Prostate gland (tissue), 2 donors: ENCODE results near the gene SHISA2. TPM values are rescaled to one million over a fixed set of nuclear protein-coding genes. Genes with fewer than 3 reads are reported as not detected.
"Not testable (repeated sequence)": the region's sequence is repeated elsewhere in the genome, so short reads cannot be mapped to it uniquely, and the experiment has no call there.

Source experiments
- DNase-seq: peaks from one replicate; pipeline ENCODE4 v3.0.0-alpha.2; 2019; ENCODE audit warnings: low spot score
- H3K27ac ChIP-seq, 2 donors: fragments of 200-600 bp; sonication (generic); 2 replicates each; pipeline ENCODE4 v1.5.1; 2017 to 2019
- H3K27me3 ChIP-seq: fragments of 200-600 bp; sonication (generic); replicated peaks from 2 replicates; pipeline ENCODE4 v1.5.1; 2019; ENCODE audit not compliant: insufficient read depth
- H3K36me3 ChIP-seq, 2 donors: fragments of 200-600 bp; sonication (generic); 1 replicate in 1 of 2; 2 replicates in 1 of 2; pipeline versions ENCODE4 v1.5.1 to v1.8.1; 2017 to 2019
- H3K4me1 ChIP-seq: fragments of 200-600 bp; sonication (generic); replicated peaks from 2 replicates; pipeline ENCODE4 v1.5.1; 2019
- H3K4me3 ChIP-seq, 2 donors: fragments of 200-600 bp; sonication (generic); 2 replicates each; pipeline ENCODE4 v1.5.1; 2017 to 2019
- H3K9me3 ChIP-seq: fragments of 200-600 bp; sonication (generic); 2 replicates; pipeline ENCODE4 v1.5.1; 2017
- POLR2A ChIP-seq: fragments of 450-650 bp; IDR thresholded peaks from one replicate; pipeline ENCODE4 v1.6.1; 2016; ENCODE audit warnings: antibody characterized with exemption, mild to moderate bottlenecking
- POLR2AphosphoS5 ChIP-seq: sonication (generic); formaldehyde crosslinking; IDR thresholded peaks from one replicate; pipeline ENCODE4 v1.6.1; 2017; ENCODE audit warnings: antibody characterized with exemption
- WGBS: methylation state at CpG from one replicate; pipeline ENCODE4 v1.1.5; 2018; 5-methylcytosine and 5-hydroxymethylcytosine counted together
- intact Hi-C: fragments of 100-400 bp; cut with DNase I; formaldehyde crosslinking; loops from one replicate; pipeline ENCODE4 v1.14.2; 2022
- total RNA-seq, 2 donors: library from RNA; depleted of rRNA; stranded (reverse); fragments of >200 nt; gene quantifications; one replicate each; pipeline ENCODE4 v1.1.0, GENCODE V29; 2016
- TF ChIP-seq, protein P1 (sequence below), 4 experiments: fragments of 200-600 bp in 2 of 4; fragments of 450-650 bp in 2 of 4; sonication (generic) in 2 of 4; IDR thresholded peaks; 1 replicate in 3 of 4; 2 replicates in 1 of 4; pipeline ENCODE4 v1.5.1; 2016 to 2019; ENCODE audit warnings: antibody characterized with exemption in 4 of 4, mild to moderate bottlenecking in 2 of 4, moderate library complexity in 2 of 4

SHISA2 gene
- 10 to 100 TPM in 1 of 2 donors, 1 to 10 TPM in 1; 2.6 to 21.6 TPM for total RNA-seq

DNA sequence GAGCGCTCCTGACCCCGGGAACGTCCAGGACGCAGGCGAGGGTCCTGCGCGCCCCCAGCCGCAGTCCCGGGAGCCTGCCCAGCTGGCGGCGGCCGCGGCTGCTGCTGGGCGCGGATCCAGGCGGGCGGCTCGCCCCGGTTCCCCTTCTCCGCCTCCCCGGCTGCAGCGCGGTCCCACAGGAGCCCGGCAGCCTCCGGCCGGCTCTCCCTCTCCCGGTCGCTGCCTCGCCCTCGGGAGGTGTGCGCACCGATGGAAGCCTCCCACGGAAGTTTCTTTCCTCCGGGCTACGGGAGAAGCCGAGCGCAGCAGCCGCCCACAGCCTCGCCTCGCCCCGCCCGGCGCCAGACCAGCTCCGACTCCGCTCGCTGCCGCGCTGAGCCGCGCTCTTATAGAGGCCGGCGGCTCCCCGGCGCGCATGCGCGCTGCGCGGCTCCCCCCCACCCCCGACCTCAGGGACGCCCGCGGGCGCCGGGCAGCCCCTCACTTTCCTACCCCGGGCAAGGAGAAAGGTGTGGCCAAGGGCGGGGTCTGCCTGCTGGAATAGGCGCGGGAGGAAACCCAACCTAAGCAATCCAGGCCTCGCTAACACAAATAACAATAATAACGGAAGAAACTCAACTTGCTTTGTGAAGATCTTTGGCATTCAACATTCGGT lies at the start of gene SHISA2:
Gene SHISA2, minus strand, starts transcription at position 360 of the 655 bp plus-strand sequence. CDS start 1,041 bp downstream, outside the sequence.
- WGBS, result 3% methylated on average over 41 of the region's 72 CpGs
- H3K27ac ChIP-seq, result no peak within 1 kb of the TSS
- no peaks in the 10 kb centered on the region for H3K9me3 ChIP-seq
- peak; percentile 16 for DNase-seq
- H3K36me3 ChIP-seq, result no peaks in the 10 kb centered on the region
- intact Hi-C loops, result no loop called here
- peak within 1 kb of the TSS; percentile 25 to 36 for H3K4me3 ChIP-seq
- TF ChIP-seq, protein P1, sequence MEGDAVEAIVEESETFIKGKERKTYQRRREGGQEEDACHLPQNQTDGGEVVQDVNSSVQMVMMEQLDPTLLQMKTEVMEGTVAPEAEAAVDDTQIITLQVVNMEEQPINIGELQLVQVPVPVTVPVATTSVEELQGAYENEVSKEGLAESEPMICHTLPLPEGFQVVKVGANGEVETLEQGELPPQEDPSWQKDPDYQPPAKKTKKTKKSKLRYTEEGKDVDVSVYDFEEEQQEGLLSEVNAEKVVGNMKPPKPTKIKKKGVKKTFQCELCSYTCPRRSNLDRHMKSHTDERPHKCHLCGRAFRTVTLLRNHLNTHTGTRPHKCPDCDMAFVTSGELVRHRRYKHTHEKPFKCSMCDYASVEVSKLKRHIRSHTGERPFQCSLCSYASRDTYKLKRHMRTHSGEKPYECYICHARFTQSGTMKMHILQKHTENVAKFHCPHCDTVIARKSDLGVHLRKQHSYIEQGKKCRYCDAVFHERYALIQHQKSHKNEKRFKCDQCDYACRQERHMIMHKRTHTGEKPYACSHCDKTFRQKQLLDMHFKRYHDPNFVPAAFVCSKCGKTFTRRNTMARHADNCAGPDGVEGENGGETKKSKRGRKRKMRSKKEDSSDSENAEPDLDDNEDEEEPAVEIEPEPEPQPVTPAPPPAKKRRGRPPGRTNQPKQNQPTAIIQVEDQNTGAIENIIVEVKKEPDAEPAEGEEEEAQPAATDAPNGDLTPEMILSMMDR (IDR thresholded peaks at IDR 0.05), result no peak
- TF ChIP-seq POLR2A (peak; percentile 46), POLR2AphosphoS5 (peak; percentile 30)
- peaks cover 9% of the 10 kb centered on the region for H3K27me3 ChIP-seq
- H3K4me1 ChIP-seq, result no peaks in the 10 kb centered on the region

DNA sequence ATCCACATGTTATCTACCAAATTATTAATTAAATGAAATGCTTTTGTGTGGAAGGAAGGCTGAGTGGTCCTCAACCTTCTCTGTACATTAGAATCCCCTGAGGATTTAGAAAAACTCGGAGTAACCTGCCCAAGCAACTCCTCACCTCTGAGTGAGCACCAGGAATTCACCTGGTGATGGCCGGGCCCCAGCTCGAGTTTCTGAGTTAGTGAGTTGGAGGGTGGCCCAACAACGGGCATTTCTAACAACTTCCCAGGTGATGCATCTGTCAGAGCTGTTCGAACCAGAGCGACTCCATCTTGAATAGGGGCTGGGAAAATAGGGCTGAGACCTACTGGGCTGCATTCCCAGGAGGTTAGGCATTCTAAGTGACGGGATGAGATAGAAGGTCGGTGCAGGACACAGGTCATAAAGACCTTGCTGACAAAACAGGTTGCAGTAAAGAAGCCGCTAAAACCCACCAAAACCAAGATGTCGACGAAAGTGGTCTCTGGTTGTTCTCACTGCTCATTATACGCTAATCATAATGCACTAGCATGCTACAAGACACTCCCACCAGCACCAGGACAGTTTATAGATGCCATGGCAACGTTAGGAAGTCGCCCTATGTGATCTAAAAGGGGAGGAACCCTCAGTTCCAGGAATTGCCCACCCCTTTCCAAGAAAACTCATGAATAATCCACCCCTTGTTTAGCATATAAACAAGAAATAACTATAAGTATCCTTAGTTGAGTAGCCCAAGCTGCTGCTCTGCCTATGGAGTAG lies 44.2 kb upstream of the SHISA2 start:
- Histone ChIP-seq H3K27ac (no peak overlapping the region), H3K4me3 (no peak overlapping the region), H3K27me3 (no peaks in the 10 kb centered on the region), H3K36me3 (no peaks in the 10 kb centered on the region), H3K9me3 (no peaks in the 10 kb centered on the region), H3K4me1 (no peaks in the 10 kb centered on the region)
- no peak for DNase-seq
- TF ChIP-seq POLR2AphosphoS5 (no peak), POLR2A (no peak)
- TF ChIP-seq, protein P1 (IDR thresholded peaks at IDR 0.05), result no peak
- WGBS, result 76% methylated on average over 14 of the region's 14 CpGs
- intact Hi-C loops, result no loop called here

DNA sequence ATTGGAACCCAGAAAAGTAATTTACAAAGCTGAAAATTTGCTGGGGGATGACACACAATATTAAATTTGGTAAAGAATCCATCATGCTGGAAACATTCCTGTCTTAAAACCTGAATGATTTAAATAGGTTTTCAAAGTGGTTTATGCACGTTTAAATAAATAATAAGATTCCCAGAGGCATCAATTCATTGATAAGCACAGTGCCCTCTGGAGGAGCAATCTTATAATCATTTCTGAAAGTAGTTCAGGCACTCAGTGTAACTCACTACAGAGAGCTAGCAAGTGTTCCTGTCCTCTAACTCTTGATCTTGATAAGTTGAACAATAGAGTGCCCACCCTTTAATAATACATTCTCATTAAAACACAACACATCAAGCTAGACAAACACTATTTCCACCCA lies 43.5 kb upstream of the SHISA2 start:
- WGBS, result 27% methylated on average over 1 of the region's 1 CpG

DNA sequence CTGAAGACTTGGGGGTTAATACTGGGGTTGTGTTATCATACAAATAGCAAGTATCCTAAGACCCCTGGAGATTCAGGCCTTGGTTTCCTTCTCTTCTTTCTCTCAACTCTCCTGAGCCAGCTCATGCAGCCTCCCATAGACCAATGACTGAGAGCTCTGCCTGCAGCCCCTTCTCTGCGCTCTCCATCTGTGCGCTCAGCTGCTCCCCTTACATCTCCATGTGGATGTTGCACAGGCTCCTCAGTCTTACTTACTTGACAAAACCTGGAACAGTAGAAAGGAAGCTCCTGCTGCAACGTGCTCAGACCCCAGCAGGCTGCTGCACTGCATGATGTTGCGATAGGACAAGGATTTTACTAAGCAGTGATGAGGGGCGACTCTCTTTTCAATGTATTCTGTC lies 25.0 kb upstream of the SHISA2 start:
- intact Hi-C loops, result loop anchor here (10.0 kb wide), 1 partner anchor 1072 kb away; no protein-coding TSS in a partner anchor
- H3K9me3 ChIP-seq, H3K27me3 ChIP-seq, DNase-seq, H3K27ac ChIP-seq, H3K4me1 ChIP-seq, H3K36me3 ChIP-seq, H3K4me3 ChIP-seq: not testable (repeated sequence)
- 83% methylated on average over 5 of the region's 5 CpGs for WGBS

More for the DNA sequence above, 43.5 kb upstream of the SHISA2 start:
- Histone ChIP-seq H3K27me3 (no peaks in the 10 kb centered on the region), H3K4me3 (no peak overlapping the region), H3K36me3 (no peaks in the 10 kb centered on the region), H3K27ac (no peak overlapping the region), H3K9me3 (no peaks in the 10 kb centered on the region), H3K4me1 (no peaks in the 10 kb centered on the region)
- no peak for DNase-seq
- TF ChIP-seq, protein P1 (IDR thresholded peaks at IDR 0.05), result no peak
- TF ChIP-seq POLR2A, result no peak
- no peak for TF ChIP-seq POLR2AphosphoS5
- intact Hi-C loops, result no loop called here

DNA sequence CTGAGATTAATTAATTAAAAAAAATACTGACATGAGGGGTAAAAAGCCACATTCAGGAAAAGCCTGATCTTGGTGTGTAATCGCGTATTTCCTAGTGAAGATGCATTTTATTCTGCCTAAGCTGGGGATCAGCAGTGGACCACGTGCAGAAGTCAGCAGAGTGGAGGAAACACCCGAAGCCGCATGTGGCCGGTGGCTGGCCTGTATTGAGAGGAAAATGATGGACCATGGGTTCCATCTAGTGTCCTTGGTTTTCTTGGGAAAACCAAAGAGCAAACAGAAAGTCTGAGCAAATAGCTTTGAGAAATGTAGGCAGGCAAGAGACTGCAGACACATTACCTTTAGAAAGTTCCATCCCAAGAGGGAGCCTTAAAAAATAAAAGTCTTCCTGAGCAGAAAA lies 23.7 kb upstream of the SHISA2 start:
- WGBS, result 72% methylated on average over 6 of the region's 6 CpGs
- intact Hi-C loops, result loop anchor here (10.0 kb wide), 1 partner anchor 1071 kb away; no protein-coding TSS in a partner anchor
- Histone ChIP-seq H3K27ac (no peak overlapping the region), H3K4me1 (no peaks in the 10 kb centered on the region), H3K27me3 (peaks cover 3% of the 10 kb centered on the region), H3K4me3 (no peak overlapping the region), H3K36me3 (no peaks in the 10 kb centered on the region), H3K9me3 (no peaks in the 10 kb centered on the region)
- no peak for TF ChIP-seq POLR2A
- TF ChIP-seq, protein P1 (IDR thresholded peaks at IDR 0.05), result no peak
- TF ChIP-seq POLR2AphosphoS5, result no peak
- DNase-seq, result no peak
